ENCODE results near the gene RREB1.
"Not testable (repeated sequence)": the region's sequence is repeated elsewhere in the genome, so short reads cannot be mapped to it uniquely, and the experiment has no call there.

RREB1 gene

DNA sequence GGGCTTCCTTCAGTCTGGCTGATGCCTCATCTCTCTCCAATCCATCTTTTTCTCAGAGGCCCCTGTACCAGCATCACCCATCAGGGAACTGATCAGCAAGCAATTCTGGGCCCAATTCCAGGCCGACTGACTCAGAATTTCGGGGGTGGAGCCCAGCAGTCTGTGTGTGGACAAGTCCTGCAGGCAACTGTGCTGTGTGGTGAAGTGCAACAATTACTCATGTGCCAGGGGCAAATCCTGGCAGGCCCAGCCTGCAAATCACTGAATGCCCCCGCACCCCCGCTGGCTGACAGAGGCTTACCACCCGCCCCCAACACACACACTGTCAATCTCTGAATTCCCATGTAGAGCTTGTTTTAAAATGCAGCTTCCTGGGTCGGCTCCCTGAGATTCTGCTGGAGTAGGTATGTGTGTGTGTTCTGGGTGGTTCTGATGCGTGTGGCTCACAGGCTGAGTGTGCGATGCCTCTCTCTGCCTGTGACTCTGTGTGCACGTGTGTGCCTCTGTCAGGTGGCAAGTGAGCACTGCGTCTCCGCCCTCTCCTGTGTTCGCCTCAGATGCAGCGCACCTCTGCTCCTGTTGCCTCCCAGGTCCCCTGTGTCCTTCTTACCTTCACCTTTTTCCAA, 159.8 kb downstream of the RREB1 start:
- DNase-seq, result no peak

- DNase-seq, result no peak
Observed at GRCh38 chr6:7268362-7268761, 160.6 kb downstream of the RREB1 start.

- no peak for DNase-seq
Observed at GRCh38 chr6:7268816-7269555, 161.2 kb downstream of the RREB1 start.

- DNase-seq, result no peak
Observed at GRCh38 chr6:7269816-7270215, 162.1 kb downstream of the RREB1 start.

DNA sequence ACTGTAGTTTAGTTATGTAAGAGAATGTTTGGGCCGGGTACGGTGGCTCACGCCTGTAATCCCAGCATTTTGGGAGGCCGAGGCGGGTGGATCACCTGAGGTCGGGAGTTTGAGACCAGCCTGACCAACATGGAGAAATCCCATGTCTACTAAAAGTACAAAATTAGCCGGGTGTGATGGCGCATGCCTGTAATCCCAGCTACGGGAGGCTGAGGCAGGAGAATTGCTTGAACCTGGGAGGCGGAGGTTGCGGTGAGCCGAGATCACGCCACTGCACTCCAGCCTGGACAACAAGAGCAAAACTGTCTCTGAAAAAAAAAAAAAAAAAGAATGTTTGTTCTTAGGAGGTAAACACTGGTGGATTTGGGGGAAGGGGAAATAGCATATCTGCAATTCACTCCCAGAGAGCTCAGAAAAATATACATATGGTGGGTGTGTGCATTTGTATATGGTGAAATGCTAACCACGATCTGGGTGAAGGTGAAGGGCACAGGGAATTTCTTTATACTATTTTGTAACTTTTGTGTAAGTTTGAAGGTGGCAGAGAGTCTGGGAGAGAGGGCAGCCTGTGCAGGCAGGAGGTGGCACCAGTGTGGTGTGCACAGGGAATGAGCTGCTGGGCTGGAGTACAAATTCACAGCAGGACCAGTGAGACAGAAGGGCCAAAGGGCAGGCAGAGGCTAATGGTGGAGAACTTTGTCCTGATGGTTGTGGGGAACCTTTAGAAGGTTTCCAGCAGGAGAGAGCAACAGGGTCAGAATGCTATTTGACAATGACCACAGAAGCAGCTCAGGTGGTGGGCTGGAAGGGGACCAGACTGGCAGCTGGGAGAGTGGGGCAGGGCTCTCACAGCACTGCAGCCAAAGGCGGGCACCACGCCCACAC, 162.8 kb downstream of the RREB1 start:
- DNase-seq, result no peak

- DNase-seq, result no peak
Observed at GRCh38 chr6:7271205-7271534, 163.4 kb downstream of the RREB1 start.

DNA sequence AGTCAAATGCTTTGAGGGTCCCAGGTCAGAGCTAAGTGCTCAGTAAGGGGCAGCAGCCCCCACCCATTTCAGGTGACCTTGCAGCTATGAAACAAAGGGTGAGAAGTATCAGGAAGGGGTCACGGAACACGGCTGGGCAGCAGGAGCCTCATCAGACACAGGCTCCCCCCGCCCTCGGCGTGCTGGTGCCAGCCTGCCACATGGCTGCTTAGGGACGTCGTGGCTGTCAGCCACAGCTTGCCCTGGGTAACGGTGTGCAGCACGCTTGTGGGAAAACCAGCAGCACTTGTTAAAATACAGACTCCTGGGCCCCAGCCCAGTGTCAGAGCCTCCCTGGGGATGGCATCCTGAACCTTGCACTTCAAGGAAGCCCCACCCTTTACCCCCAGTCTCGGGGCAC, 165.9 kb downstream of the RREB1 start:
- DNase-seq, result no peak

GRCh38 chr6:7274525-7274924, 166.8 kb downstream of the RREB1 start:
- DNase-seq, result not testable (repeated sequence)

DNA sequence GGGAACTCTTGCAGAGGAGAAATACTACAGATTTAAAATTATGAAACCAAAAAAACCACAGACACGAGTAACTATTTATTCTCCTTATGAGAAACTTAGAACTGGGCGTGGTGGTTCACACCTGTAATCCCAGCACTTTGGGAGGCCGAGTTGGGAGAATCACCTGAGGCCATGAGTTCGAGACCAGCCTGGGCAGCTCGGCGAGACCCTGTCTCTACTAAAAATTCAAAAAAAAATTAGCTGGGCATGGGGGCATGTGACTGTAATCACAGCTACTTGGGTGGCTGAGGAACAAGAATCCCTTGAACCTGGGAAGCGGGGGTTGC, 168.4 kb downstream of the RREB1 start:
- no peak for DNase-seq

DNA sequence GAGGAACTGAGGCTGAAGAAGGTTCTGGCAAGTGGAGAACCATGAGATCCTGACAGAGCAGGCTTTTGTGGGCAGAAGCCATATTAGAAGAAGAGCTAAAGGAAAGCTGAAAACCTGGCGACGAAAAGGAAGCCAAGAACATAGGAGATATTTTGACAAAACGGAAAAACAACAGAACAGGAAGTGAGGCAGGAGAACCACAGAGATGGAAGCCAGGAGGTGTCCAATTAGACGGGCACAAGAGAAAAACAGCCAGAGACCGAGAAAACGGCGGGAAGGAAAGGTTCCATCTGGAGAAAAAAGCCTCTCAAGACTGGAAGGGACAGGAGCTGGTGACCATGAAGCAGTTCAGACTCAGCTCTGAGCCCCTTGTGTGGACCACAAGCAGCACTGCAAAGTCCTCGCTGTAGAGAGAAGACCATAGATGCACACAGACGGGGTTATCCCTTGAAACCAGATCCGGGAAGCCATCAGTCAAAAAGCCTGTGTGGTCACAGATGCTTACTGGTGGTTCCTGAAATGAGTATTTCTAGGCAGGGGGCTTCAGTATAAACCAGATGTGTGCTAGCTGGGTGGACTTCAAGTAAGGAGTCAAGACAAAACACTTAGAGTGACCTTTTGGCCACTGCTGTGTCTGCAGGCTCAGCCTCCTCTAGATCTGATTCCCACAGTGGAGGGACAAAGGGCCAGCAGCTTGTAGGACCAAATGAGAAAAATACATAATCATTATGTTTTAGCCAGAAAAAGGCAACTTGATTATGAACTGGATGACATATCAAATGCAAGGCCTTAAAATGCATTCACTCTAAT, 174.5 kb downstream of the RREB1 start:
- DNase-seq, result peak in 2 of 6 experiments; percentile 8 to 11

- no peak for DNase-seq
Observed at GRCh38 chr6:7283676-7284075, 175.9 kb downstream of the RREB1 start.

- DNase-seq, result no peak
Observed at GRCh38 chr6:7285416-7285815, 177.7 kb downstream of the RREB1 start.

DNA sequence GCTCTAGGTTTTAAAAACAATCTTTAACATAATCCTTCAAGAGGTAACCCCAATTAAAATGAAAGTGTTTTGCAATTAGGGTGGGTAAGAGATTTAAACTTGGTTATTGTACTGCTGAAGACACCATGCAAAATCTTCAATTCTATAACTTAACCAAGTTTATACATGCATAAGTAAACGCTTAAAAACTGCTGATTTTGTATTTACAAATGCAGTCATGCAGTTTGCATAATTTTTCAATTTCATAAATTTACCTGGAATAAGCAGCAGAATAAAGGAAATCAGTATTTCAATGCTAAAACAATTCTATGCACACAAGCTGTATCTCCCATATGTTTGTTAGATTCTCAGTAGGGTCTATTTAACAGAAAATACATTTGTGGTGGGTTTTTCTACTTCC, 182.3 kb downstream of the RREB1 start:
- no peak for DNase-seq

- DNase-seq, result no peak
Observed at GRCh38 chr6:7292596-7293255, 185.0 kb downstream of the RREB1 start.

GRCh38 chr6:7295916-7296315, 188.2 kb downstream of the RREB1 start:
- DNase-seq, result no peak

DNA sequence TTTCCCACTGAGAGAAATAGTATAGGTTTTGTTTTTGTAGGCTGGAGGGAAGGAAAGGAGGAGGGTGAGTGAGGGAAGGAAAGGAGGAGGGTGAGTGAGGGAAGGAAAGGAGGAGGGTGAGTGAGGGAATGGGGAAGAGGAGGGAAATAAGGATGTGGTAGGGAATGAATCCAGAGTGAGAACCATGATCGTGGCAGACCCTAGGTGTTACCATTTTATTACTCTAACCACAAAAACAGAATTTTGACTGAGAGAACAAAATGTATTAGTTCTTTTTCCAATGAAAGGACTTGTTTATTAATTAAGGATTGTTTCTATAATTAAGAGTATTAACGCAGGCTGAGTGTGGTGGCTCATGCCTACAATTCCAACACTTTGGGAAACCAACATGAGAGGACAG, 188.8 kb downstream of the RREB1 start:
- DNase-seq, result no peak

GRCh38 chr6:7298113-7298512, 190.4 kb downstream of the RREB1 start:
- no peak for DNase-seq

DNA sequence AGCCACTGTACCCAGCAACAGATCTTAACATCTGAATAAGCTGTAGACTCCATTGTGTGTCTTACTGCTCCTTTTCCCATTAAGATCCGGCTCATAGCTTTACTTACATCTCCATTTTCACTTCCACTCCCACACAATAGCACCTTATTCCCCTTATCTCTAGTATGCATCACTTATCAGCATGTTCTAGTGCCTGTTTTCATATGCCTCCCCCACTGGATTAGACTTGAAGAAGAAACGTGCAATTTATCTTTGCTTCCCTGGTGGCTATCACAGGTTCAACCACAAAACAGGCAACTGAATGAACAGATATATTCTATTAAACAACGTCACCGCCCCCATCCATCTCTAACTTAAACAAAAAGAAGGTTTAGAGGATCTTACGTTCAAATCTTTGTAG, 193.2 kb downstream of the RREB1 start:
- DNase-seq, result no peak
